ENCODE results near the gene ABHD16B. TPM values are rescaled to one million over a fixed set of nuclear protein-coding genes. Genes with fewer than 3 reads are reported as not detected.

ABHD16B gene
- not detected in 3 replicates for total RNA-seq

- no peak within 1 kb of the TSS for H3K4me3 Mint-ChIP-seq
- DNase-seq (ENCODE audit: low spot score in 2 of 2, unreplicated experiment in 2 of 2): no peak
- no peak within 1 kb of the TSS for H3K27ac Mint-ChIP-seq
- no peaks in the 10 kb centered on the region for H3K27me3 Mint-ChIP-seq (ENCODE audit: low read depth)
- H3K36me3 Mint-ChIP-seq: peaks cover 5% of the 10 kb centered on the region
- peaks cover 47% of the 10 kb centered on the region for H3K4me1 Mint-ChIP-seq
- H3K9me3 Mint-ChIP-seq: no peaks in the 10 kb centered on the region
- no peak for TF ChIP-seq CTCF (IDR thresholded peaks at IDR 0.05; ENCODE audit: unreplicated experiment)
Observed at GRCh38 chr20:63861365-63861934, at the start of gene ABHD16B. ABHD16B (plus strand) TSS chr20:63861498; CDS start chr20:63861541, 43 bp downstream.

- TF ChIP-seq CTCF (IDR thresholded peaks at IDR 0.05; ENCODE audit: unreplicated experiment): no peak
- Mint-ChIP-seq H3K36me3 (no peaks in the 10 kb centered on the region), H3K27ac (no peak overlapping the region), H3K4me3 (no peak overlapping the region), H3K27me3 (ENCODE audit: low read depth) (no peaks in the 10 kb centered on the region), H3K9me3 (no peaks in the 10 kb centered on the region), H3K4me1 (no peaks in the 10 kb centered on the region)
- DNase-seq (ENCODE audit: low spot score in 2 of 2, unreplicated experiment in 2 of 2): no peak
Observed at GRCh38 chr20:63814891-63815614, 46.2 kb upstream of the ABHD16B start.

- Mint-ChIP-seq H3K36me3 (no peaks in the 10 kb centered on the region), H3K4me3 (no peak overlapping the region)
Observed at GRCh38 chr20:63815615-63816253, 45.6 kb upstream of the ABHD16B start.

GRCh38 chr20:63819224-63819921, 41.9 kb upstream of the ABHD16B start:
- no peak for TF ChIP-seq CTCF (IDR thresholded peaks at IDR 0.05; ENCODE audit: unreplicated experiment)
- Mint-ChIP-seq H3K9me3 (no peaks in the 10 kb centered on the region), H3K27me3 (ENCODE audit: low read depth) (no peaks in the 10 kb centered on the region), H3K36me3 (no peaks in the 10 kb centered on the region), H3K27ac (no peak overlapping the region), H3K4me3 (no peak overlapping the region), H3K4me1 (no peaks in the 10 kb centered on the region)
- DNase-seq (ENCODE audit: low spot score in 2 of 2, unreplicated experiment in 2 of 2): no peak

More at GRCh38 chr20:63815615-63816253, 45.6 kb upstream of the ABHD16B start:
- no peak for DNase-seq (ENCODE audit: low spot score in 2 of 2, unreplicated experiment in 2 of 2)
- Mint-ChIP-seq H3K4me1 (no peaks in the 10 kb centered on the region), H3K9me3 (no peaks in the 10 kb centered on the region), H3K27ac (no peak overlapping the region), H3K27me3 (ENCODE audit: low read depth) (no peaks in the 10 kb centered on the region)
- no peak for TF ChIP-seq CTCF (IDR thresholded peaks at IDR 0.05; ENCODE audit: unreplicated experiment)

- no peak for DNase-seq (ENCODE audit: low spot score in 2 of 2, unreplicated experiment in 2 of 2)
- no peak for TF ChIP-seq CTCF (IDR thresholded peaks at IDR 0.05; ENCODE audit: unreplicated experiment)
- no peaks in the 10 kb centered on the region for H3K27me3 Mint-ChIP-seq (ENCODE audit: low read depth)
- no peak overlapping the region for H3K27ac Mint-ChIP-seq
- H3K4me1 Mint-ChIP-seq: no peaks in the 10 kb centered on the region
- H3K9me3 Mint-ChIP-seq: no peaks in the 10 kb centered on the region
- H3K36me3 Mint-ChIP-seq: no peaks in the 10 kb centered on the region
- no peak overlapping the region for H3K4me3 Mint-ChIP-seq
Observed at GRCh38 chr20:63821811-63822210, 39.5 kb upstream of the ABHD16B start.
